ENCODE measurements around the gene NUCKS1.
"Not testable (repeated sequence)": the region's sequence is repeated elsewhere in the genome, so short reads cannot be mapped to it uniquely, and the experiment has no call there.

NUCKS1 gene

GRCh38 chr1:205733438-205734175 lies 16.4 kb downstream of the NUCKS1 start:
- DNase-seq (ENCODE audit: extremely low read depth in 1 of 2, low read depth in 1 of 2), result no peak

GRCh38 chr1:205729945-205730610 lies 19.9 kb downstream of the NUCKS1 start:
- DNase-seq (ENCODE audit: extremely low read depth in 1 of 2, low read depth in 1 of 2), result no peak

- DNase-seq (ENCODE audit: extremely low read depth in 1 of 2, low read depth in 1 of 2), result no peak
Observed at GRCh38 chr1:205726619-205727125, 23.3 kb downstream of the NUCKS1 start.

- DNase-seq (ENCODE audit: extremely low read depth in 1 of 2, low read depth in 1 of 2), result no peak
Observed at GRCh38 chr1:205725514-205725913, 24.5 kb downstream of the NUCKS1 start.

- not testable (repeated sequence) for DNase-seq (ENCODE audit: extremely low read depth in 1 of 2, low read depth in 1 of 2)
Observed at GRCh38 chr1:205720740-205721139, 29.2 kb downstream of the NUCKS1 start.

GRCh38 chr1:205719762-205720161 lies 30.2 kb downstream of the NUCKS1 start:
- no peak for DNase-seq (ENCODE audit: extremely low read depth in 1 of 2, low read depth in 1 of 2)

GRCh38 chr1:205719015-205719414 lies 31.0 kb downstream of the NUCKS1 start:
- DNase-seq (ENCODE audit: extremely low read depth in 1 of 2, low read depth in 1 of 2), result no peak

- DNase-seq (ENCODE audit: extremely low read depth in 1 of 2, low read depth in 1 of 2), result no peak
Observed at GRCh38 chr1:205716371-205717132, 33.4 kb downstream of the NUCKS1 start.

GRCh38 chr1:205715628-205716027 lies 34.4 kb downstream of the NUCKS1 start:
- no peak for DNase-seq (ENCODE audit: extremely low read depth in 1 of 2, low read depth in 1 of 2)

- no peak for DNase-seq (ENCODE audit: extremely low read depth in 1 of 2, low read depth in 1 of 2)
Observed at GRCh38 chr1:205714906-205715246, 35.1 kb downstream of the NUCKS1 start.

- DNase-seq (ENCODE audit: extremely low read depth in 1 of 2, low read depth in 1 of 2), result no peak
Observed at GRCh38 chr1:205714190-205714905, 35.6 kb downstream of the NUCKS1 start.

- DNase-seq (ENCODE audit: extremely low read depth in 1 of 2, low read depth in 1 of 2), result peak; percentile 22 to 48
Observed at GRCh38 chr1:205711105-205712048, 38.6 kb downstream of the NUCKS1 start.

- no peak for DNase-seq (ENCODE audit: extremely low read depth in 1 of 2, low read depth in 1 of 2)
Observed at GRCh38 chr1:205710201-205711062, 39.5 kb downstream of the NUCKS1 start.

GRCh38 chr1:205709640-205710039 lies 40.3 kb downstream of the NUCKS1 start:
- no peak for DNase-seq (ENCODE audit: extremely low read depth in 1 of 2, low read depth in 1 of 2)

GRCh38 chr1:205709059-205709398 lies 41.0 kb downstream of the NUCKS1 start:
- no peak for DNase-seq (ENCODE audit: extremely low read depth in 1 of 2, low read depth in 1 of 2)

- no peak for DNase-seq (ENCODE audit: extremely low read depth in 1 of 2, low read depth in 1 of 2)
Observed at GRCh38 chr1:205706601-205707502, 43.1 kb downstream of the NUCKS1 start.

- DNase-seq (ENCODE audit: extremely low read depth in 1 of 2, low read depth in 1 of 2), result no peak
Observed at GRCh38 chr1:205704903-205705302, 45.1 kb downstream of the NUCKS1 start.

GRCh38 chr1:205703072-205703471 lies 46.9 kb downstream of the NUCKS1 start:
- no peak for DNase-seq (ENCODE audit: extremely low read depth in 1 of 2, low read depth in 1 of 2)

Data from activated CD8-positive, alpha-beta memory T cell treated with anti-CD3 and anti-CD28 coated beads for 1 hour (primary cell).